NCI-H1417 treated with DMSO at 0.1 percent for 48 hours (cell line): ENCODE results near the gene CHD1.

Source experiments
- DNase-seq: peaks from one replicate; lab custom pipeline; 2025; lab: John Stamatoyannopoulos, UW

Gene CHD1

DNA sequence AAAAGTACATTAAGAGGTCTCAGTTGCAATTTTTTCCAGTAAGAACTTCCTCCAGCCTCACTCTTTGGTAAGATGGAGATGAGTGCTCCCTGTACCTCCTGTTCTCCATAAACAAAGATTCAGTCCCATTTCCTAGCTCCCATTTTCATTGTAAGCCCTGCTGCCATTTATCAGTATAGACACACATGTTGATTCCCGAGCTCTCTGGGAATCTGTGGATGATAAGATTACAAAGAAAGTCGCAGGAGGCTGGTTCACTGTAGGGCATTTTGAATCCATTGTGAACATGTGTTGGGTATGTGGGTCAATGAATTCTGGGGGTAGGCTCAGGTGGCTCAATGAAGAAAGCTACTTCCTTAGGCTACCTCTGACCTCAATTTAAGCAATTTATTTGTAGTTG lies 118.6 kb downstream of the CHD1 start:
- no peak for DNase-seq

DNA sequence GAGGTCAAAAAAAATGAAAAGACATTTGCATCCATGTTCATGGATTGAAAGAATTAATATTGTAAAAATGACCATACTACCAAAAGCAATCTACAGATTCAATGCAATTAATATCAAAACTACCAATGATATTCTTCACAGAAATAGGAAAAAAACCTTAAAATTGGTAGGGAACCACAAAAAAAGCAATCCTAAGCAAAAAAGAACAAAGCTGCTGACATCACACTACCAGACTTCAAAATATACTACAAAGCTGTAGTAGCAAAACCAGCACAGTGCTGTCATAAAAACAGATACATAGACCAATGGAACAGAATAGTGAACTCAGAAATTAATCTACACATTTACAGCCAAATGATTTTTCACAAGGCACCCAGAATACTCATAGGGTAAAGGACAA lies 121.0 kb downstream of the CHD1 start:
- no peak for DNase-seq

DNA sequence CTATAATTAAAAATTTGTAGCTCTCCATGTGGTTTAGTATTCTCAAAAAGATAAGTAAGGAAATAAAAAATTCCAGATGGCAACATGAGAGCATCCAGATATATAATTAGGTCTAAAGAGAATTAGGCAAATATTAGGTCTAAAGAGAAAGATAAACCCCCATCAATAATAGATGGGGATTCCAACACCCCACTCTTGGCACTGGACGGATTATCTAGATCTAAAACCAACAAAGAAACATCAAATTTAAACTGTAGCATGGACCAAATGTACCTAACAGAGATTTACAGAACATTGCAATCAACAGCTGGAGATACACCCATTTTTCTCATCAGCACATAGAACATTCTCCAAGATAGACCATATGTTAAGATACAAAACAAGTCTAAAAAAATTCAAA lies 123.7 kb downstream of the CHD1 start:
- no peak for DNase-seq

DNA sequence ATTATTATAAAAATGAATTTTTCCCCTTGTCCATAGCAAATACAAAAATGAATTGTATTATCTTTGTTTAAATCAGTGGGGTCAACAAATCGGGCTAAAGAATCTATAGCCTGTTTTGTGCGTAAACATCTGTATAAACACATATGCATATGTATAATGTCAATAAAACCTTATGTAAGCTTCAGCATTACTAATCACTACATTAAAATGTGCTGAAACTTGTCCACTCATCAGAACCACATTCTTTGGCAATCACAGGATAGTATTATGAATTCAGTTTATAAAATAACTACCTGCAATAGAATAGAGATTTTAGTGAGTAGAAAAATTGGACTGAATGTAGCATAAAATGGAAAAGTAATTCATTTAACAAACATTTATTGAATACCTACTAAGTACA lies 124.7 kb downstream of the CHD1 start:
- DNase-seq, result no peak
